VCaP (cell line): Measurements from ENCODE around the gene EIF3K.

Source experiments
- H3K27ac ChIP-seq: fragments of 450-650 bp; 2 replicates; pipeline ENCODE4 v1.5.1; 2017
- CTCF ChIP-seq: fragments of 450-650 bp; conservative IDR thresholded peaks from 2 replicates; pipeline ENCODE4 v1.5.1; 2017; ENCODE audit warnings: mild to moderate bottlenecking, moderate library complexity

The EIF3K gene

GRCh38 chr19:38679839-38680238 is 60.9 kb downstream of the EIF3K start:
- no peak overlapping the region for H3K27ac ChIP-seq

GRCh38 chr19:38682195-38682867 is 63.3 kb downstream of the EIF3K start:
- H3K27ac ChIP-seq: no peak overlapping the region
- TF ChIP-seq CTCF: no peak

More at GRCh38 chr19:38679839-38680238, 60.9 kb downstream of the EIF3K start:
- no peak for TF ChIP-seq CTCF

- TF ChIP-seq CTCF: no peak
- no peak overlapping the region for H3K27ac ChIP-seq
Measured at GRCh38 chr19:38682872-38683392, 63.9 kb downstream of the EIF3K start.

GRCh38 chr19:38683393-38684077 is 64.5 kb downstream of the EIF3K start:
- TF ChIP-seq CTCF: no peak
- H3K27ac ChIP-seq: no peak overlapping the region

GRCh38 chr19:38684078-38684861 is 65.3 kb downstream of the EIF3K start:
- no peak for TF ChIP-seq CTCF
- H3K27ac ChIP-seq: 0 out of 2 replicates have a peak overlapping the region, but pooled peaks have one; percentile 9

GRCh38 chr19:38684862-38685665 is 66.1 kb downstream of the EIF3K start:
- H3K27ac ChIP-seq: peak overlapping the region; percentile 9; the same call in 1 of the 2 replicates
- TF ChIP-seq CTCF: no peak
